Liver (tissue), 3 donors: ENCODE results near the gene RGL1.

Experiments used
- EGR1 ChIP-seq, 2 donors: IDR thresholded peaks; 2 replicates each; pipeline ENCODE4 v1.6.1; 2016 to 2018; ENCODE audit warnings: antibody characterized with exemption in 2 of 2, low read depth in 2 of 2
- FOXA2 ChIP-seq: IDR thresholded peaks from 2 replicates; pipeline ENCODE4 v1.6.1; 2016; ENCODE audit warnings: antibody characterized with exemption
- GABPA ChIP-seq, 2 donors: IDR thresholded peaks in 1 of 2; conservative IDR thresholded peaks in 1 of 2; 2 replicates each; pipeline ENCODE4 v1.6.1; 2016; ENCODE audit warnings: antibody characterized with exemption in 2 of 2, mild to moderate bottlenecking in 1 of 2, moderate library complexity in 1 of 2
- HNF4G ChIP-seq: IDR thresholded peaks from 2 replicates; pipeline ENCODE4 v1.6.1; 2016; ENCODE audit warnings: antibody characterized with exemption
- JUND ChIP-seq, 2 donors: IDR thresholded peaks; 2 replicates each; pipeline ENCODE4 v1.6.1; 2016; ENCODE audit warnings: antibody characterized with exemption in 2 of 2
- MAX ChIP-seq: IDR thresholded peaks from 2 replicates; pipeline ENCODE4 v1.6.1; 2016; ENCODE audit warnings: antibody characterized with exemption
- RAD21 ChIP-seq, 2 donors: IDR thresholded peaks; 2 replicates each; pipeline ENCODE4 v1.6.1; 2016; ENCODE audit warnings: antibody characterized with exemption in 2 of 2, mild to moderate bottlenecking in 2 of 2
- REST ChIP-seq: IDR thresholded peaks from 2 replicates; pipeline ENCODE4 v1.6.1; 2016; ENCODE audit warnings: antibody characterized with exemption, mild to moderate bottlenecking
- SP1 ChIP-seq: IDR thresholded peaks from 2 replicates; pipeline ENCODE4 v1.6.1; 2018; ENCODE audit warnings: antibody characterized with exemption, mild to moderate bottlenecking
- TAF1 ChIP-seq: conservative IDR thresholded peaks from 2 replicates; pipeline ENCODE4 v1.6.1; 2016; ENCODE audit warnings: antibody characterized with exemption, mild to moderate bottlenecking
- YY1 ChIP-seq: IDR thresholded peaks from 2 replicates; pipeline ENCODE4 v1.6.1; 2016; ENCODE audit warnings: antibody characterized with exemption, mild to moderate bottlenecking
- TF ChIP-seq, protein P1 (sequence below): fragments of 150-350 bp; IDR thresholded peaks from 2 replicates; pipeline ENCODE4 v1.5.1; 2017; ENCODE audit warnings: improper control_type of control experiment, low read depth, low read length; ENCODE audit not compliant: missing input control
- TF ChIP-seq, protein P2 (sequence below): IDR thresholded peaks from 2 replicates; pipeline ENCODE4 v1.6.1; 2016; ENCODE audit warnings: antibody characterized with exemption
- donor health status: healthy.
- donor health status: healthy.

GRCh38 chr1:183824291-183824690 lies 19.4 kb downstream of the RGL1 start:
- TF ChIP-seq, protein P1, sequence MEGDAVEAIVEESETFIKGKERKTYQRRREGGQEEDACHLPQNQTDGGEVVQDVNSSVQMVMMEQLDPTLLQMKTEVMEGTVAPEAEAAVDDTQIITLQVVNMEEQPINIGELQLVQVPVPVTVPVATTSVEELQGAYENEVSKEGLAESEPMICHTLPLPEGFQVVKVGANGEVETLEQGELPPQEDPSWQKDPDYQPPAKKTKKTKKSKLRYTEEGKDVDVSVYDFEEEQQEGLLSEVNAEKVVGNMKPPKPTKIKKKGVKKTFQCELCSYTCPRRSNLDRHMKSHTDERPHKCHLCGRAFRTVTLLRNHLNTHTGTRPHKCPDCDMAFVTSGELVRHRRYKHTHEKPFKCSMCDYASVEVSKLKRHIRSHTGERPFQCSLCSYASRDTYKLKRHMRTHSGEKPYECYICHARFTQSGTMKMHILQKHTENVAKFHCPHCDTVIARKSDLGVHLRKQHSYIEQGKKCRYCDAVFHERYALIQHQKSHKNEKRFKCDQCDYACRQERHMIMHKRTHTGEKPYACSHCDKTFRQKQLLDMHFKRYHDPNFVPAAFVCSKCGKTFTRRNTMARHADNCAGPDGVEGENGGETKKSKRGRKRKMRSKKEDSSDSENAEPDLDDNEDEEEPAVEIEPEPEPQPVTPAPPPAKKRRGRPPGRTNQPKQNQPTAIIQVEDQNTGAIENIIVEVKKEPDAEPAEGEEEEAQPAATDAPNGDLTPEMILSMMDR = no peak
- TF ChIP-seq RAD21 (IDR thresholded peaks at IDR 0.05) (no peak), GABPA (IDR thresholded peaks at IDR 0.05 in 1 of 2, conservative IDR thresholded peaks at IDR 0.05 in 1 of 2) (no peak), EGR1 (IDR thresholded peaks at IDR 0.05; ENCODE audit: low read depth in 2 of 2) (no peak), REST (no peak), HNF4G (no peak), JUND (IDR thresholded peaks at IDR 0.05) (no peak), SP1 (no peak), TAF1 (no peak), MAX (no peak), YY1 (no peak), FOXA2 (no peak)
- TF ChIP-seq, protein P2, sequence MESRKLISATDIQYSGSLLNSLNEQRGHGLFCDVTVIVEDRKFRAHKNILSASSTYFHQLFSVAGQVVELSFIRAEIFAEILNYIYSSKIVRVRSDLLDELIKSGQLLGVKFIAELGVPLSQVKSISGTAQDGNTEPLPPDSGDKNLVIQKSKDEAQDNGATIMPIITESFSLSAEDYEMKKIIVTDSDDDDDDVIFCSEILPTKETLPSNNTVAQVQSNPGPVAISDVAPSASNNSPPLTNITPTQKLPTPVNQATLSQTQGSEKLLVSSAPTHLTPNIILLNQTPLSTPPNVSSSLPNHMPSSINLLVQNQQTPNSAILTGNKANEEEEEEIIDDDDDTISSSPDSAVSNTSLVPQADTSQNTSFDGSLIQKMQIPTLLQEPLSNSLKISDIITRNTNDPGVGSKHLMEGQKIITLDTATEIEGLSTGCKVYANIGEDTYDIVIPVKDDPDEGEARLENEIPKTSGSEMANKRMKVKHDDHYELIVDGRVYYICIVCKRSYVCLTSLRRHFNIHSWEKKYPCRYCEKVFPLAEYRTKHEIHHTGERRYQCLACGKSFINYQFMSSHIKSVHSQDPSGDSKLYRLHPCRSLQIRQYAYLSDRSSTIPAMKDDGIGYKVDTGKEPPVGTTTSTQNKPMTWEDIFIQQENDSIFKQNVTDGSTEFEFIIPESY = no peak
